Esophagus muscularis mucosa (tissue), 4 donors: ENCODE data around the gene ABCG5. TPM values are rescaled to one million over a fixed set of nuclear protein-coding genes. Genes with fewer than 3 reads are reported as not detected.

Source experiments
- DNase-seq: peaks from one replicate; pipeline ENCODE4 v3.0.0-alpha.2; 2017; ENCODE audit errors: extremely low spot score
- H3K27ac ChIP-seq, 4 donors: fragments of 200-600 bp; sonication (generic); replicated peaks in 1 of 4; 1 replicate in 3 of 4; 2 replicates in 1 of 4; pipeline ENCODE4 v1.5.1; 2016 to 2019; ENCODE audit warnings: mild to moderate bottlenecking in 1 of 4
- H3K27me3 ChIP-seq, 4 donors: fragments of 200-600 bp; sonication (generic); one replicate each; pipeline versions ENCODE4 v1.5.1 to v1.6.0; 2016 to 2019
- H3K36me3 ChIP-seq, 4 donors: fragments of 200-600 bp; sonication (generic); one replicate each; pipeline ENCODE4 v1.5.1; 2016 to 2019
- H3K4me1 ChIP-seq, 4 donors: fragments of 200-600 bp; sonication (generic); one replicate each; pipeline ENCODE4 v1.5.1; 2016 to 2019
- H3K4me3 ChIP-seq, 4 donors: fragments of 200-600 bp; sonication (generic); 1 replicate in 2 of 4; 2 replicates in 2 of 4; pipeline ENCODE4 v1.5.1; 2016 to 2019; ENCODE audit warnings: mild to moderate bottlenecking in 4 of 4, moderate library complexity in 1 of 4
- H3K9me3 ChIP-seq, 4 donors: fragments of 200-600 bp; sonication (generic); 1 replicate in 3 of 4; 2 replicates in 1 of 4; pipeline ENCODE4 v1.5.1; 2016 to 2019
- CTCF ChIP-seq, 3 experiments: fragments of 200-600 bp in 2 of 3; fragments of 450-650 bp in 1 of 3; sonication (generic) in 2 of 3; IDR thresholded peaks; one replicate each; pipeline ENCODE4 v1.5.1; 2017 to 2019; ENCODE audit warnings: antibody characterized with exemption in 3 of 3, mild to moderate bottlenecking in 2 of 3, moderate library complexity in 1 of 3
- EP300 ChIP-seq: sonication (generic); formaldehyde crosslinking; IDR thresholded peaks from one replicate; pipeline ENCODE4 v1.6.1; 2017; ENCODE audit warnings: antibody characterized with exemption
- POLR2A ChIP-seq: fragments of 450-650 bp; IDR thresholded peaks from one replicate; pipeline ENCODE4 v1.6.1; 2017; ENCODE audit warnings: antibody characterized with exemption, moderate library complexity, mild to moderate bottlenecking, low read depth
- POLR2AphosphoS5 ChIP-seq, 2 donors: sonication (generic); formaldehyde crosslinking; IDR thresholded peaks; one replicate each; pipeline ENCODE4 v1.6.1; 2017; ENCODE audit warnings: antibody characterized with exemption in 2 of 2
- WGBS: methylation state at CpG from one replicate; pipeline ENCODE4 v1.1.5; 2018; 5-methylcytosine and 5-hydroxymethylcytosine counted together
- intact Hi-C: fragments of 100-400 bp; cut with DNase I; formaldehyde crosslinking; loops from one replicate; pipeline ENCODE4 v1.15.1; 2023
- total RNA-seq, 4 donors: library from RNA; depleted of rRNA; stranded (reverse); fragments of >200 nt; gene quantifications; one replicate each; pipeline versions ENCODE4 v1.1.0 to v1.2.1, GENCODE V29; 2016

The ABCG5 gene
- total RNA-seq, 4 donors from 2014 or later: not detected

GRCh38 chr2:43882312-43882711 is 43.7 kb upstream of the ABCG5 start:
- Histone ChIP-seq H3K9me3 (no peaks in the 10 kb centered on the region), H3K27me3 (peaks cover 0 to 8% (median 0%) of the 10 kb centered on the region in 4 donors), H3K27ac (no peak overlapping the region), H3K4me3 (no peak overlapping the region), H3K4me1 (peaks cover 0 to 7% (median 3%) of the 10 kb centered on the region in 4 donors), H3K36me3 (peaks cover 0 to 23% (median 16%) of the 10 kb centered on the region in 4 donors)
- 94% methylated on average over 4 of the region's 4 CpGs for WGBS
- no peak for TF ChIP-seq POLR2A
- no peak for TF ChIP-seq EP300
- no peak for TF ChIP-seq POLR2AphosphoS5 (IDR thresholded peaks at IDR 0.05)
- TF ChIP-seq CTCF (IDR thresholded peaks at IDR 0.05): no peak
- DNase-seq: no peak
- intact Hi-C loops: no loop called here

GRCh38 chr2:43880952-43881351 is 42.3 kb upstream of the ABCG5 start:
- intact Hi-C loops: no loop called here
- no peak for DNase-seq
- 78% methylated on average over 5 of the region's 5 CpGs for WGBS
- Histone ChIP-seq H3K9me3 (no peaks in the 10 kb centered on the region), H3K4me1 (peaks cover 0 to 7% (median 3%) of the 10 kb centered on the region in 4 donors), H3K27ac (no peak overlapping the region), H3K27me3 (peaks cover 0 to 14% (median 0%) of the 10 kb centered on the region in 4 donors), H3K4me3 (no peak overlapping the region), H3K36me3 (peaks cover 0 to 9% (median 6%) of the 10 kb centered on the region in 4 donors)
- TF ChIP-seq POLR2AphosphoS5 (IDR thresholded peaks at IDR 0.05) (no peak), EP300 (no peak), CTCF (IDR thresholded peaks at IDR 0.05) (no peak), POLR2A (no peak)

- H3K27me3 ChIP-seq: peaks cover 0 to 14% (median 0%) of the 10 kb centered on the region in 4 donors
- DNase-seq: no peak
- intact Hi-C loops: no loop called here
- H3K9me3 ChIP-seq: no peaks in the 10 kb centered on the region
- no peak for TF ChIP-seq CTCF (IDR thresholded peaks at IDR 0.05)
- no peak for TF ChIP-seq POLR2AphosphoS5 (IDR thresholded peaks at IDR 0.05)
- no peak for TF ChIP-seq EP300
- no peak for TF ChIP-seq POLR2A
- 97% methylated on average over 9 of the region's 9 CpGs for WGBS
- no peak overlapping the region for H3K27ac ChIP-seq
- H3K36me3 ChIP-seq: peaks cover 0 to 5% (median 4%) of the 10 kb centered on the region in 4 donors
- no peak overlapping the region for H3K4me3 ChIP-seq
- H3K4me1 ChIP-seq: peaks cover 0 to 7% (median 3%) of the 10 kb centered on the region in 4 donors
Measured at GRCh38 chr2:43880471-43880870, 41.8 kb upstream of the ABCG5 start.

- intact Hi-C loops: no loop called here
- TF ChIP-seq POLR2AphosphoS5 (IDR thresholded peaks at IDR 0.05) (no peak), EP300 (no peak), CTCF (IDR thresholded peaks at IDR 0.05) (no peak), POLR2A (no peak)
Measured at GRCh38 chr2:43879261-43879660, 40.6 kb upstream of the ABCG5 start.

More at GRCh38 chr2:43879261-43879660, 40.6 kb upstream of the ABCG5 start:
- peaks cover 0 to 22% (median 0%) of the 10 kb centered on the region in 4 donors for H3K27me3 ChIP-seq
- no peak overlapping the region for H3K4me3 ChIP-seq
- H3K9me3 ChIP-seq: no peaks in the 10 kb centered on the region
- 87% methylated on average over 4 of the region's 5 CpGs for WGBS
- DNase-seq: no peak
- H3K36me3 ChIP-seq: no peaks in the 10 kb centered on the region
- H3K4me1 ChIP-seq: peaks cover 0 to 7% (median 3%) of the 10 kb centered on the region in 4 donors
- no peak overlapping the region for H3K27ac ChIP-seq
